RWPE2 (cell line): ENCODE measurements around the gene SEC62.

Experiments
- ATAC-seq: fragments of 200-7000 bp; cut with Tn5 transposase; 3 replicates; pipeline ENCODE4 v1.9.1; 2021; ENCODE audit warnings: low read depth
- DNase-seq: peaks from one replicate; pipeline ENCODE4 v3.0.0-alpha.2; 2020; ENCODE audit warnings: low spot score
- H3K27ac ChIP-seq: fragments of 450-650 bp; 2 replicates; pipeline ENCODE4 v1.5.1; 2017; ENCODE audit warnings: mild to moderate bottlenecking; ENCODE audit not compliant: poor library complexity, severe bottlenecking
- H3K27me3 ChIP-seq: fragments of 250-450 bp; sonication (Bioruptor Pico); 2 replicates; pipeline ENCODE4 v1.5.1; 2021; ENCODE audit warnings: mild to moderate bottlenecking, moderate library complexity; ENCODE audit not compliant: insufficient read depth, poor library complexity, severe bottlenecking
- H3K36me3 ChIP-seq: fragments of 250-450 bp; sonication (Bioruptor Pico); 2 replicates; pipeline ENCODE4 v1.5.1; 2020; ENCODE audit warnings: low read depth, mild to moderate bottlenecking, moderate library complexity
- H3K4me1 ChIP-seq: fragments of 250-450 bp; sonication (Bioruptor Pico); 2 replicates; pipeline ENCODE4 v1.5.1; 2021; ENCODE audit warnings: mild to moderate bottlenecking, moderate library complexity; ENCODE audit not compliant: insufficient read depth, poor library complexity, severe bottlenecking
- H3K4me3 ChIP-seq: fragments of 250-450 bp; sonication (Bioruptor Pico); 2 replicates; pipeline ENCODE4 v1.5.1; 2021; ENCODE audit warnings: mild to moderate bottlenecking, moderate library complexity; ENCODE audit not compliant: severe bottlenecking
- H3K9me3 ChIP-seq: fragments of 250-450 bp; sonication (Bioruptor Pico); 2 replicates; pipeline ENCODE4 v1.5.1; 2021; ENCODE audit warnings: mild to moderate bottlenecking, moderate library complexity; ENCODE audit not compliant: severe bottlenecking
- TF ChIP-seq, protein P1 (sequence below): fragments of 450-650 bp; IDR thresholded peaks from one replicate; pipeline ENCODE4 v1.5.1; 2017; ENCODE audit warnings: mild to moderate bottlenecking, moderate library complexity; ENCODE audit not compliant: poor library complexity, severe bottlenecking

The SEC62 gene, protein sequence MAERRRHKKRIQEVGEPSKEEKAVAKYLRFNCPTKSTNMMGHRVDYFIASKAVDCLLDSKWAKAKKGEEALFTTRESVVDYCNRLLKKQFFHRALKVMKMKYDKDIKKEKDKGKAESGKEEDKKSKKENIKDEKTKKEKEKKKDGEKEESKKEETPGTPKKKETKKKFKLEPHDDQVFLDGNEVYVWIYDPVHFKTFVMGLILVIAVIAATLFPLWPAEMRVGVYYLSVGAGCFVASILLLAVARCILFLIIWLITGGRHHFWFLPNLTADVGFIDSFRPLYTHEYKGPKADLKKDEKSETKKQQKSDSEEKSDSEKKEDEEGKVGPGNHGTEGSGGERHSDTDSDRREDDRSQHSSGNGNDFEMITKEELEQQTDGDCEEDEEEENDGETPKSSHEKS

DNA sequence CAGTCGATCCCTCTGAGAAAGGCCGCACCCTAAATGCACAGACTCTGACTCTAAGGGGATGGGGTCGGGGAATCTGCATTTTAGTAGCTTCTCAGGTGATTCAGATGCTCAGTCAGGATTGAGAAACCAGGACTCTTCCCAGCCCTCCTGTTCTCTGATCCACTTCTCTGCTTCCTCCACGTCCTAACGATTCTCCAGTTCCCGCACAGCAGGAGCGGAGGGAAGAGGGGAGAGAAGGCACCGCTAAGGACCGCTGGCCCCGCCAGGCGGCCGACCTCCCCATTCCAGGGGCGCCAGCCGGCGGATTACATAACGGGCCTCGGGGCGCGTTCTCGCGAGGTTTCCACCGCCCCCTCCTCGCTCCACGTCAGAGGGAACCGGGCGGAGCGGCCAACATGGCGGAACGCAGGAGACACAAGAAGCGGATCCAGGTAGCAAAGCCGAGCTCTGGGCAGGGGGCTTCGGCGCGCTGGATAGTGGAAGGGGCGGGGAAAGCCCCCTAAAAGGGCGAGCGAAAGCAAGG, at the start of gene SEC62:
Gene SEC62 (plus strand): TSS at position 380 of the 523 bp plus-strand sequence. CDS start 16 bp downstream, at position 396.
- peaks cover 10% of the 10 kb centered on the region for H3K4me1 ChIP-seq
- H3K36me3 ChIP-seq = peaks cover 18% of the 10 kb centered on the region; the same call in 1 of the 2 replicates
- H3K4me3 ChIP-seq = peak within 1 kb of the TSS; percentile 92
- H3K27me3 ChIP-seq = no peaks in the 10 kb centered on the region
- H3K27ac ChIP-seq = peak within 1 kb of the TSS; percentile 45
- DNase-seq = peak; percentile 88
- TF ChIP-seq, protein P1, sequence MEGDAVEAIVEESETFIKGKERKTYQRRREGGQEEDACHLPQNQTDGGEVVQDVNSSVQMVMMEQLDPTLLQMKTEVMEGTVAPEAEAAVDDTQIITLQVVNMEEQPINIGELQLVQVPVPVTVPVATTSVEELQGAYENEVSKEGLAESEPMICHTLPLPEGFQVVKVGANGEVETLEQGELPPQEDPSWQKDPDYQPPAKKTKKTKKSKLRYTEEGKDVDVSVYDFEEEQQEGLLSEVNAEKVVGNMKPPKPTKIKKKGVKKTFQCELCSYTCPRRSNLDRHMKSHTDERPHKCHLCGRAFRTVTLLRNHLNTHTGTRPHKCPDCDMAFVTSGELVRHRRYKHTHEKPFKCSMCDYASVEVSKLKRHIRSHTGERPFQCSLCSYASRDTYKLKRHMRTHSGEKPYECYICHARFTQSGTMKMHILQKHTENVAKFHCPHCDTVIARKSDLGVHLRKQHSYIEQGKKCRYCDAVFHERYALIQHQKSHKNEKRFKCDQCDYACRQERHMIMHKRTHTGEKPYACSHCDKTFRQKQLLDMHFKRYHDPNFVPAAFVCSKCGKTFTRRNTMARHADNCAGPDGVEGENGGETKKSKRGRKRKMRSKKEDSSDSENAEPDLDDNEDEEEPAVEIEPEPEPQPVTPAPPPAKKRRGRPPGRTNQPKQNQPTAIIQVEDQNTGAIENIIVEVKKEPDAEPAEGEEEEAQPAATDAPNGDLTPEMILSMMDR = peak; percentile 35
- no peaks in the 10 kb centered on the region for H3K9me3 ChIP-seq
- ATAC-seq = peak; percentile 88

GRCh38 chr3:169923189-169923588, 43.4 kb upstream of the SEC62 start:
- ATAC-seq = no peak
- Histone ChIP-seq H3K36me3 (no peaks in the 10 kb centered on the region), H3K27me3 (no peaks in the 10 kb centered on the region), H3K9me3 (no peaks in the 10 kb centered on the region), H3K4me1 (no peaks in the 10 kb centered on the region), H3K27ac (no peak overlapping the region), H3K4me3 (no peak overlapping the region)
- TF ChIP-seq, protein P1 = no peak
- DNase-seq = no peak

DNA sequence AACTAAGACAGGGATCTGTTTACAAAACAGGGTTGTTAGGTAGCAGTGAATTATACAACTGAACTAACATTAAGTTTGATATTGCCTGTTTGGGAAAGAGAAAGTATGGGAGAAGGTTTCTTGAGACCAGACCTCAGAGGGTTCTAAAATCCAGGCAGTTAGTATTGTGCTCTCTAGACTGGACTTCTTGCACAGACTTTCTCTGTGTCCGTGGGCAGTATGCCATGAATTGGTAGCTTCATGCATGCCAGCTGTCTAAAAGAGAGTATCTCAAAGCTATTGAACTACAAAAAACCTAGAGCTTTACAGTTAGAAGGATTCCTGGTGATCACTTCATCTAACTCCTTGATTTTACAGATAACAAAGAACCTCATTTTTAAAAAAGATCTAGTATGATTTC, 42.8 kb upstream of the SEC62 start:
- H3K27ac ChIP-seq = no peak overlapping the region

DNA sequence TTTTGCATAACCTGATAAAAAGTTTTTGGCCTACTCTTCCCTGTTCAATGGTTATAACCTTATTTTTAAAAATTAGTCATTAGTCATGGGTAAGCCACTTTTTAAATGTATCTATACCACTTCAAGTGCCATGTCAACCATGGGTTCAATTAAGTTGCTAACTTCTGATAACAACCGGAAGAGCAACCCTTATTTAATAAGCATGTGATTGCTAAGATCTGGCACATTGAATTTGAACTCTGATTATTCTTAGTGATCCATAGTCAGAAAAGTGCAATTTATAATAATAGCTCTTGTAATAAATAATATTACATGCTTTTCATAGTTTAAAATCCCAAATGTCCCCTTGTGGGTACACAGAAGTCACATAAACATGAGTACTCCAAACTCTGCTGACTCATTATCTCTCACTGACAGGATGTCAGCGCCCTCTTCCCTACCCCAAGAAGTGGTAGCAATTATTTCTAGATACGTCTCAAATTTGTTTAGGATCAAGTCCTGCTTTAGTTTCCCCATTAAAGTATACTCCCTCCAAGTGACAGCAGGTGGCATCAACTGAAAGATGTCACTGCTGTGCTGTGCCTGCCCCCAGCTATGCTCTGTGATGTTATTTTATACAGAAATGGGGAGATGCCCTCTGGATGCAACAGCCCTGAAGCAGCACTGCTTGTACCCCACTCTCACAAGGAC, 36.6 kb upstream of the SEC62 start:
- ATAC-seq = no peak
- no peak for DNase-seq
- Histone ChIP-seq H3K4me1 (no peaks in the 10 kb centered on the region), H3K27me3 (no peaks in the 10 kb centered on the region), H3K4me3 (no peak overlapping the region), H3K9me3 (no peaks in the 10 kb centered on the region), H3K36me3 (no peaks in the 10 kb centered on the region), H3K27ac (no peak overlapping the region)
- TF ChIP-seq, protein P1 = no peak

More for the DNA sequence above, 42.8 kb upstream of the SEC62 start:
- Histone ChIP-seq H3K9me3 (no peaks in the 10 kb centered on the region), H3K27me3 (no peaks in the 10 kb centered on the region), H3K36me3 (no peaks in the 10 kb centered on the region), H3K4me1 (no peaks in the 10 kb centered on the region), H3K4me3 (no peak overlapping the region)
- DNase-seq = no peak
- no peak for ATAC-seq
- TF ChIP-seq, protein P1 = no peak
